Stimulated activated CD4-positive, alpha-beta T cell treated with anti-CD3 and anti-CD28 coated beads, Interleukin-12 subunit alpha, Interleukin-12 subunit beta, amount 100 ng/mL, for 4 hours (primary cell): Measurements from ENCODE around the gene ZNF225.
"Not testable (repeated sequence)": the region's sequence is repeated elsewhere in the genome, so short reads cannot be mapped to it uniquely, and the experiment has no call there.

Source experiments
- DNase-seq: peaks from one replicate; pipeline ENCODE4 v3.0.0-alpha.2; 2020

Gene ZNF225

GRCh38 chr19:44164327-44164672 lies 51.1 kb downstream of the ZNF225 start:
- DNase-seq = no peak

- peak; percentile 67 for DNase-seq
Measured at GRCh38 chr19:44164673-44165512, 51.7 kb downstream of the ZNF225 start, which contains the start of gene ZNF226. TSS of gene ZNF226 (plus strand) at chr19:44165100. CDS start at chr19:44170081, 4,981 bp downstream.

GRCh38 chr19:44170660-44171059 lies 57.5 kb downstream of the ZNF225 start:
- DNase-seq = not testable (repeated sequence)

- no peak for DNase-seq
Measured at GRCh38 chr19:44176590-44176989, 63.4 kb downstream of the ZNF225 start.

GRCh38 chr19:44180968-44181367 lies 67.8 kb downstream of the ZNF225 start:
- DNase-seq = no peak

- DNase-seq = no peak
Measured at GRCh38 chr19:44182145-44182544, 68.9 kb downstream of the ZNF225 start.
